Measurements from ENCODE around the gene LRRC32.

LRRC32 gene

GRCh38 chr11:76658651-76659650, 11.6 kb downstream of the LRRC32 start:
- no peak for TF ChIP-seq CTCF (IDR thresholded peaks at IDR 0.05)
- peak; percentile 76 for DNase-seq (ENCODE audit: low spot score)
- H3K4me3 ChIP-seq: no peak overlapping the region
- peak overlapping the region; percentile 54 to 90 for H3K27ac ChIP-seq

- DNase-seq (ENCODE audit: low spot score): peak; percentile 69
- no peak for TF ChIP-seq CTCF (IDR thresholded peaks at IDR 0.05)
- H3K4me3 ChIP-seq: no peak overlapping the region
- peak overlapping the region; percentile 54 to 90 for H3K27ac ChIP-seq
These were observed 12.3 kb downstream of the LRRC32 start for GRCh38 chr11:76658231-76658630.

GRCh38 chr11:76657187-76658170, 13.1 kb downstream of the LRRC32 start:
- TF ChIP-seq CTCF (IDR thresholded peaks at IDR 0.05): no peak
- Histone ChIP-seq H3K27ac (peak overlapping the region; percentile 89 to 90), H3K4me3 (no peak overlapping the region)
- peak; percentile 72 for DNase-seq (ENCODE audit: low spot score)

GRCh38 chr11:76656571-76657081, 13.9 kb downstream of the LRRC32 start:
- peak; percentile 72 for DNase-seq (ENCODE audit: low spot score)
- Histone ChIP-seq H3K4me3 (no peak overlapping the region), H3K27ac (peak overlapping the region; percentile 89 to 90)
- TF ChIP-seq CTCF (IDR thresholded peaks at IDR 0.05): no peak

GRCh38 chr11:76656050-76656531, 14.5 kb downstream of the LRRC32 start:
- peak; percentile 65 for DNase-seq (ENCODE audit: low spot score)
- H3K4me3 ChIP-seq: no peak overlapping the region
- peak overlapping the region; percentile 89 to 90 for H3K27ac ChIP-seq
- TF ChIP-seq CTCF (IDR thresholded peaks at IDR 0.05): no peak

- peak overlapping the region; percentile 89 to 90 for H3K27ac ChIP-seq
- H3K4me3 ChIP-seq: no peak overlapping the region
- DNase-seq (ENCODE audit: low spot score): peak; percentile 79
- no peak for TF ChIP-seq CTCF (IDR thresholded peaks at IDR 0.05)
These were observed 15.0 kb downstream of the LRRC32 start for GRCh38 chr11:76655501-76656049.
